HG03439 (cell line): ENCODE measurements around the gene NAPG.
"Not testable (repeated sequence)": the region's sequence is repeated elsewhere in the genome, so short reads cannot be mapped to it uniquely, and the experiment has no call there.

Source experiments
- ATAC-seq: cut with Tn5 transposase; IDR thresholded peaks from one replicate; pipeline ENCODE4 v1.9.1; 2021; ENCODE audit warnings: mild to moderate bottlenecking, moderate library complexity; ENCODE audit not compliant: unreplicated experiment

Gene NAPG

GRCh38 chr18:10525697-10526560, at the start of gene NAPG:
NAPG (plus strand) TSS chr18:10526027; CDS start chr18:10526103, 76 bp downstream.
- peak; percentile 82 for ATAC-seq

DNA sequence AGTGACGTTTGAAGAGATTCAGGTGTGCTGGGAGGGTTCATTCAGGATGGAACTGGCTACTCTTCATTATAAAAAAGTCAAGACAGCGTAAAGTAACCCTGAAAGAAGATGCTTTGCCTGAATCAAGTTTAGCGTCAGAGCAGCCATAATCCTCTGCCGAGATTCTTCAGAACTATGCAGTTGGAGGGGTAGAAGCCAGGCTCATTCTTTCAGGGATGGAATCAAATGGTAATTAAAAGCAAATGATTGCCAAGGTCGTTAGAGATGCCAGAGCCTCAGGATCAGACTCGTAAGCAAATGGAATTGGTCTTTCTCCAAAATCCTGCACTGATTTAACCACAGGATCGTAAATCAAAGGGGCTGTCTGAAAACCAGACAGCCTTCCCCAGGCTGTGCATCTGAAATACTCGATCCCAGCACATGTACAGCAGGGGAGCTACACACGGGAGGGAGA, 49.5 kb upstream of the NAPG start:
- ATAC-seq = no peak

DNA sequence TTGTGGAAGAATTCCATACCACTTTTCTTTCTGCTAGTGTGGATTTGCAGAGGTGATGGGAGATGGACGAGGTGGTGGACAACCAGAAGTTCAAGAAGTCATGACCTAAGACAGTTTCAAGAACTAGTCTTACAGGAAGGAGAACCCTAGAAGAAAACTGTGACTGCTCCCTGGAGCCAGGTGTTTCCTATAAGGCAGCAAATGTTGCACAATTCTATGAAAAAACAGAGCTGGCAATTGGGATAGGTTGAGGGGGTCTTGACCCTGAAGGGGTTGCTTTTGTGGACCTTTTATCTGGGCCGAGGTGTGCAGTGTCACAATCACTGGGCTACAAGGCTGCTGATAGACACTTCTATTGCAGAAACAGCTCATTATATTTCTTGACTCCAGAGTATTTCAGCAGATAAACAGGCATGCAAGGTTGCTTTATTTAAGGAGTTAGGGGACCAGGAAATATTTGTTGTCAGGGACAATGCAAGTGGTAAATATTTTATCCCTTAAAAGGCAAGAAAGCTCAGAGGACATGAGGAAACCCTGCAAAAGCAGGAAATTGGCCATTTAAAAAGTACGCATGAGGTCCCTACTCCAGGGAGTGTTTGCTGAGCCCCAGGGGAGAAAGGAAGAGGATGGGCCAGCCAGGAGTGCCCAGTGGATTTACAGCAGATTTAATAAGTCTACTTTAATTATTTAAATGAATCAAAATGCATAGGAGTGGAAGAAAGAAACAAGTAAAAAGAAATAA, 48.5 kb upstream of the NAPG start:
- no peak for ATAC-seq

DNA sequence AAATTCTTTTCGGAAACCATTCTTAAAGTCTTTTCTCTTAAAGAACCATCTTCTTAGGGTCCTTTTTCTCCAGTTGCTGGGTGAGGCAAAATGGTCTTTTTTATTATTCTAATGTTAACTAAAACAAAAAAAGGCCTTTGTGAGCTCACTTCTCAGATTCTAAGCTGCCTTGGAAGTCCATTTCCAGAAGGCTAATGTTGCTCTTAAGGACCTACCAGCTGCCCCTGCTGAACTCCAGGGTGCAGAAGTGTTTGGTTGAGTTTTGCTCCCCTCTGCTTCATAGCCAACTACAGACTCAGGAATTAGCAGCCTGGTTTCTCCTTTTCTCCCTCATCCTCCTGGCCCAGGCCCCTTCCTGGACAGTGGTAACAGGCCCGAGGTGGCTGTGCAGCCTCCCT, 48.0 kb upstream of the NAPG start:
- ATAC-seq = no peak

DNA sequence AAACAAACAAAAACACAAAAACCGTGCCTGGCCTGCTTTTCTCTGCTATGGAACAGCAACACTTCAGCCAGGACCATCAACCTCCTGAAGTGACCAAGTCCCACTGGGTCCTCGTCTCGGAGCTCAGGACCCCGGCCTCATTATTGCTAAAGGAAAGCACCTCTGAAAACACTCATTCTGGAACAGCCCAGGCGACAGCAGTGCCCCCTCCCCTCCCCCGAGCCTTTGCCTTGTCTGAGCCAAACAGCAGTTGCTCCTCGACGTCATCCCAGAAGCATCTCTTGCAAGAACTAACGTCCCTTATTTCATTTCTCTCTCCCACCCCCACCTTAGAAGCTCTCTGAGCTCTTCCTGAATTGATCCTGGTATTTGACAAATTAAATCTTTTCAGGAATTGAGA, 44.0 kb upstream of the NAPG start:
- no peak for ATAC-seq

DNA sequence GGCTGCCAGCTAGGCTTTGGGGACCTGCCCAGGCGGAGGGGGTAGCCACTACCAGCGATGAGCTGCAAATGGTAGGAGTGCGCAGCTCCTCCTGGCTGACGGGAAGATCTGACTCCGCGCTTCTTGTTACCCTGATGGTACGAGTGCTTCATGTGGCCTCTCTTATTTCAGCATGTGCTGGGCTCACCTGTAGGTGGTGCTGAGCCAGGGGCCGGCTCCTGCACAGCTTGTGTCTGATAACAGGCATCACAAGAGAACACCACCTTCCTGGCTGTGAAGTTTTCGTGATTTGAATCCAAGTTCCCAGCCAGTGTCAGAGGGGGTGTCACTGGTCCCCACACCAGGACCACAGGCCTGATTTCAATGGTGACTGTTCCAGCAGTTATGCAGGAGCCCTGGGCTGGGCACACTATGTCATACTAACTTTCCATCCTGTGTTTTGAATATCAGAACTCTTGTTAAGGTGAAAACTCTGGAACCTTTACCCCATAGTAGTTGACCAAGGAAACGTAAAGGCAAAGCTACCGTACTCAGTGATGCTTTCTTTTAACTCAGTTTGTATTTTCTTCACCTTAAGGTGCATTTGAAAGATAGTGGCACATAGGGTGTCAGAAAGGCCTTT, 43.4 kb upstream of the NAPG start:
- ATAC-seq = no peak

GRCh38 chr18:10482985-10483949, 42.6 kb upstream of the NAPG start:
- ATAC-seq = no peak

DNA sequence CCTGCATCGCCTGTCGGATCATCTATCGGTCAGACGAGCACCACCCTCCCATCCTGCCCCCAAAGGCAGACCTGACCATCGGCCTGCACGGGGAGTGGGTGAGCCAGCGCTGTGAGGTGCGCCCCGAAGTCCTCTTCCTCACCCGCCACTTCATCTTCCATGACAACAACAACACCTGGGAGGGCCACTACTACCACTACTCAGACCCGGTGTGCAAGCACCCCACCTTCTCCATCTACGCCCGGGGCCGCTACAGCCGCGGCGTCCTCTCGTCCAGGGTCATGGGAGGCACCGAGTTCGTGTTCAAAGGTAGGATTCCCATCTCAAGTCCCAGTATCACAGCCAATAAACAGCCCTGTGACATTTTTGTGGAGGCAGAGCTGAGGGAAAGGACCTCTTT, 40.4 kb upstream of the NAPG start:
- no peak for ATAC-seq

GRCh38 chr18:10486362-10486761, 39.5 kb upstream of the NAPG start:
- ATAC-seq = no peak

DNA sequence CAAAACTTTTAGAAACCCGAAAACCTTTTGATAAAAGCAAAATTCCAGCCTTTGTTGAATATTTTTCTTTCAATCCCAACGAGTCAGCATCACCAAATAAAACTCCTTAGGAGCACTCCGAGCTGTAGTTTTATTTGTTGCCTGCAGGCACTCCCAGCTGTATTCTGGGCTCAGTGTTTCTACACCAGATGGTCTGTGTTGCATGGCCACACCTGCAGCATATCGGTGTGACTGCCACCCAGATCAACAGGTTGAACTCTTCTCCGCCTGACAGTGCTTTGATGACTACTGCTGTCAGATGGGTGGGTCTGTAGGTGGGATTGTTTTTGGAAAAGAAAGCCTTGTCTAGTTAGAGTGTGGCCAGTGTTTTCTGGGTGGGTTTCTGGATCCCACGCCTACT, 38.7 kb upstream of the NAPG start:
- ATAC-seq = no peak

GRCh38 chr18:10488017-10488416, 37.8 kb upstream of the NAPG start:
- ATAC-seq = no peak

DNA sequence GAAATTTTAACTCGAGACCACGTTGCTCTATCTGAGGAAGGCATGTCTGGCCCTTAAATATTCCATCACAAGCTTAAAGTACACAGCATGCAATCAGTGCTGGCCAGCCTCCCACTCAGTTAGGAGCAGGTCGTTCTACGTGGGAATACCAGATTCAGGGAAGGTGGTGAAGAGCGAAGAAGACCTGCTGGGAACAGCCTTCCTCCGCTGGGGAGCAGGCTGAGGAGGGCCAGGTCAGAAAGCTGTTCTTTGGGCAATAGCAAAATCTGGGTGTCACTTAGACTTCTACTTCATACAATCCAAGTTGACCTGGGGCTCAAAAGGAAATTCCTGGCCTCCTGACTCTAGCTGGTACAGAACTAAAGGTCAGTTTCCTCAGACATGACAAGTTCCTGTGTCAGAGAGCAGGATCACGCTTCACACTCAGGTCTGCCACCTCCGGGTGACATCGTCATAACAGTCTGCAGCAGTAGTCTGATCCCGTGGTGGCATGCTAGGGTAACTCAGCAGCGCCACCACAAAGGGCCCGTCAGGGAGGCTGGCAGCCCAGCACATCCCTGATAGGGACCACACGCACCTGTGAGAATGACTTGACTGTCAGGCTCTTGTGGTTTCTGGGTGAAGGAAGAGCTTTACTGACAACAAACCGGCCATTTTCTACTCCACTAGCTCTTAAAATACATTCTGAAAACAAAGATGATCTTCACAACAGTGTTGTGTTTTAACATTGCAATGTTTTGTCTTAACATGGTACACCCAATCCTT, 35.2 kb upstream of the NAPG start:
- peak; percentile 84 for ATAC-seq

DNA sequence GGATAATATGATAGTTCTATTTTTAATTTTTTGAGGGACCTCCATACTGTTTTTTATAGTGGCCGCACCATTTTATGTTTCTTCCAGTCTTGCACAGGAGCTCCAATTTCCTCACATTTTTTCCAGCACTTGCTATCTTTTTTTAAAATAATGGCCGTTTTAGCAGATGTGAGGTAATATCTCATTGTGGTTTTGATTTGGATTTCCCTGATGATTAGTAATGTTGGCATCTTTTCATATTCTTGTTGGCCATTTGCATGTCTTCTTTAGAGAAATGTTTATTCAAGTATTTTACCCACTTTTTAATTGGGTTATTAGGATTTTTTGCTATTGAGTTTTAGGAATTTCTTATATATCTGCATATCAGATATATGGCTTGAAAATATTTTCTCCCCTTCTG, 29.9 kb upstream of the NAPG start:
- ATAC-seq = no peak

DNA sequence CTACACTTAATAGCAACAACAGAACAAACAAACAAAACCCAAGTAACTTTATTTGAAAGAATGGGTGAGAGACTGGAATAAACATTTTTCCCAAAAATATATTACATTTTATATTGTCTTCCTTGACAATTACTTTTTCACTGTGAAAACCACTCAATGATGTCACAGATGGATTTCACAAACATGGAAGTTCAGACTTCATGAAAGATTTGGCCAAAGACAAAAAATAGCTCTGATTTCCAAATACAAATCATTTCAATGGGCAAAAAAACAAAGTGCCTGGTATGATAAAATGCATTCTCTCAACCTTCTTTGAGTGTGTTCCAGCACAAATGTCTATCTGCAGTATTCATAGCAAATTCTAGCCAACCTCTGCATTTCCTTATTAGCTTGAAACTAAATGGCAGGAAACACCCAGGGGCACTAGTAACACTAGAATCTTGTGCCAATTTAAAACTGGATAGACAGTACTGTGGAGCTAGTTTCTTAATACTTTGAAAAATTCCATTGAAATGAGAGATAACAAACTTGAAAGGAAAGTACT, 28.5 kb upstream of the NAPG start:
- no peak for ATAC-seq

- ATAC-seq = no peak
These were observed 26.6 kb upstream of the NAPG start for GRCh38 chr18:10499230-10499629.

DNA sequence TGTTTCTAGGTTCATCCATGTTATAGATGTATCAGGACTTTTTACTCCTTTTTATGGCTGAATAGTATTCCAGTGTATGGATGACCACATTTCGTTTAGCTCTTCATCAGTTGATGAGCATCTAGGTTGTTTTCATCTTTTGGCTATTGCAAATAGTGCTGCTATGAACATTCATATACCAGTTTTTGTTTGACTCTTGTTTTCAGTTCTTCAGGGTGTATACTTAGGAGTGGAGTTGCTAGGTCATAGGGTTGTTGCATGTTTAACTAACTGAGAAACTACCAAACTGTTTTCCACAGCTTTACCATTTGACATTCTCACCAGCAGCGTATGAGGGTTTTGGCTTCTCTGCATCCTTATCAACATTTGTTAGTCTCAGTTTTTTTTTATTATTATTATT, 25.8 kb upstream of the NAPG start:
- no peak for ATAC-seq

- ATAC-seq = no peak
These were observed 21.1 kb upstream of the NAPG start for GRCh38 chr18:10504723-10505122.

DNA sequence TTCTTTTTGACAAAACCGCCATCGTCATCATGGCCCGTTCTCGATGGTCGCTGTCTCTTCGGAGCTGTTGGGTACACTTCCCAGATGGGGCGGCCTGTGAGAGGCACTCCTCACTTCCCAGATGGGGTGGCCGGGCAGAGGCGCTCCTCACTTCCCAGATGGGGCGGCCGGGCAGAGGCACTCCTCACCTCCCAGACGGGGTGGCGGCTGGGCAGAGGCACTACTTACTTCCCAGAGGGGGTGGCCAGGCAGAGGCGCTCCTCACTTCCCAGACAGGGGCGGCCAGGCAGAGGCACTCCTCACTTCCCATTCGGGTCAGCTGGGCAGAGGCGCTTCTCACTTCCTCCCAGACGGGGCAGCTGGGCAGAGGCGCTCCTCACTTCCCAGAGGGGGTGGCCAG, 19.9 kb upstream of the NAPG start:
- not testable (repeated sequence) for ATAC-seq

DNA sequence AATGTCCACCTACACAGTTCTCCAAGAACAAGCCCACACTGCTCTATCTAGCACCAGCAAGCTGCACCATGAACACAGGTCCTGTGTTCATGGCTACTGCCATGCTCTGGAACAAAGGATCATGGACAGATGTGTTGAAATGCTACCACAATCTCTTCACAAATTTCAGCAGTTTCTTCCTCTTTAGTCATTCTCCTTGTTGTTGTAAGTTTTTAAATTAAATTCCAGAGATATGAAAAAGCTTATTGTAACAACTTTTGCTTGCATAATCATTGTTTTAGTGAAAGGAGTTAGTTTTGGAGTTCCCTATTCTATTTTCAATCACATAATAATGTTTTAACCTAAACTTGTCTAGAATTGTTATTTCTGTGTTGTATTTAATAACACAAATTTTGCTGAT, 17.2 kb upstream of the NAPG start:
- no peak for ATAC-seq

- no peak for ATAC-seq
These were observed 14.6 kb upstream of the NAPG start for GRCh38 chr18:10511236-10511635.
